HepG2 (cell line): ENCODE measurements around the gene RRP9. TPM values are rescaled to one million over a fixed set of nuclear protein-coding genes. Genes with fewer than 3 reads are reported as not detected.

Experiments
- ADNP ChIP-seq: sonication (generic); formaldehyde crosslinking; IDR thresholded peaks from 2 replicates; pipeline ENCODE4 v1.4.0; 2020; ENCODE audit warnings: missing genetic modification reagents
- AGO2 ChIP-seq: fragments of 200-400 bp; formaldehyde crosslinking; optimal IDR thresholded peaks from 2 replicates; pipeline ENCODE3; 2017; ENCODE audit warnings: mild to moderate bottlenecking, low read depth, low read length, moderate library complexity
- ATF1 ChIP-seq: IDR thresholded peaks from 2 replicates; pipeline ENCODE4 v1.6.1; 2016; ENCODE audit warnings: mild to moderate bottlenecking, control low read depth
- CEBPG ChIP-seq: IDR thresholded peaks from 2 replicates; pipeline ENCODE4 v1.6.1; 2016
- DRAP1 ChIP-seq: IDR thresholded peaks from 2 replicates; pipeline ENCODE4 v1.6.1; 2016; ENCODE audit warnings: missing genetic modification reagents, missing compliant biosample characterization
- ELF3 ChIP-seq: IDR thresholded peaks from 2 replicates; pipeline ENCODE4 v1.6.1; 2016; ENCODE audit warnings: missing genetic modification reagents, missing compliant biosample characterization
- FIP1L1 ChIP-seq: fragments of 200-400 bp; formaldehyde crosslinking; IDR thresholded peaks from 2 replicates; pipeline ENCODE4 v1.6.1; 2018; ENCODE audit warnings: low read depth, mild to moderate bottlenecking, low read length, moderate library complexity, borderline replicate concordance; ENCODE audit not compliant: insufficient read depth
- HOMEZ ChIP-seq: IDR thresholded peaks from 2 replicates; pipeline ENCODE4 v1.6.1; 2016; ENCODE audit warnings: low read depth
- HOXA3 ChIP-seq: sonication (generic); formaldehyde crosslinking; IDR thresholded peaks from 2 replicates; pipeline ENCODE4 v1.5.0; 2020; ENCODE audit warnings: missing genetic modification reagents
- MAX ChIP-seq: IDR thresholded peaks from 2 replicates; pipeline ENCODE4 v1.6.1; 2012; ENCODE audit warnings: inconsistent platforms
- MBNL3 ChIP-seq: fragments of 250-450 bp; sonication (Bioruptor Pico); conservative IDR thresholded peaks from 2 replicates; pipeline ENCODE4 v1.8.0; 2022; ENCODE audit warnings: mild to moderate bottlenecking, inconsistent platforms
- SSRP1 ChIP-seq: IDR thresholded peaks from 2 replicates; pipeline ENCODE4 v1.6.1; 2016; ENCODE audit warnings: control low read depth
- TMF1 ChIP-seq: sonication (generic); formaldehyde crosslinking; IDR thresholded peaks from 2 replicates; pipeline ENCODE4 v1.8.1; 2022; ENCODE audit warnings: low read depth, missing genetic modification reagents
- ZEB1 ChIP-seq: IDR thresholded peaks from 2 replicates; pipeline ENCODE4 v1.6.1; 2012; ENCODE audit warnings: mild to moderate bottlenecking, low read depth, inconsistent platforms; ENCODE audit not compliant: insufficient replicate concordance
- ZNF580 ChIP-seq: IDR thresholded peaks from 2 replicates; pipeline ENCODE4 v1.6.1; 2016; ENCODE audit warnings: low read depth, borderline replicate concordance
- ZNF660 ChIP-seq: sonication (generic); formaldehyde crosslinking; IDR thresholded peaks from 2 replicates; pipeline ENCODE4 v1.5.1; 2020; ENCODE audit warnings: mild to moderate bottlenecking, low read depth, missing genetic modification reagents, borderline replicate concordance
- ZNF740 ChIP-seq: sonication (generic); formaldehyde crosslinking; IDR thresholded peaks from 2 replicates; pipeline ENCODE4 v1.4.0; 2020; ENCODE audit warnings: missing genetic modification reagents
- polyA plus RNA-seq, 8 experiments: library from polyadenylated mRNA; depleted of rRNA in 3 of 8; stranded (reverse) in 7 of 8; unstranded in 1 of 8; fragments of >200 nt; fragmentation: Illumina TruSeq in 4 of 8; extraction: Trizol in 4 of 8; gene quantifications; 2 replicates each; pipeline versions ENCODE4 v1.2.1 to v1.2.3, GENCODE V29; 2011 to 2016; ENCODE audit warnings: low read depth in 4 of 8, missing spikeins in 1 of 8, mixed read lengths in 1 of 8; ENCODE audit not compliant: insufficient read depth in 1 of 8
- total RNA-seq, 5 experiments: library from RNA; depleted of rRNA; stranded (reverse); fragments of >200 nt; fragmentation: Illumina TruSeq; extraction: Trizol; gene quantifications; 2 replicates each; pipeline ENCODE4 v1.2.3, GENCODE V29; 2016; ENCODE audit warnings: low read depth in 1 of 5
- TF ChIP-seq, protein P1 (sequence below): sonication (generic); formaldehyde crosslinking; IDR thresholded peaks from 2 replicates; pipeline ENCODE4; 2020; ENCODE audit warnings: missing genetic modification reagents, mild to moderate bottlenecking, borderline replicate concordance
- TF ChIP-seq, protein P2 (sequence below): sonication (generic); formaldehyde crosslinking; IDR thresholded peaks from 2 replicates; pipeline ENCODE4 v1.5.1; 2020; ENCODE audit warnings: missing genetic modification reagents, mild to moderate bottlenecking, borderline replicate concordance

Gene RRP9
- total and polyA plus RNA-seq, 2 of the 13 experiments (the other 11 are each of a cell fraction or from before 2014, with no cell fraction given) = 14.8 to 44.0 TPM

DNA sequence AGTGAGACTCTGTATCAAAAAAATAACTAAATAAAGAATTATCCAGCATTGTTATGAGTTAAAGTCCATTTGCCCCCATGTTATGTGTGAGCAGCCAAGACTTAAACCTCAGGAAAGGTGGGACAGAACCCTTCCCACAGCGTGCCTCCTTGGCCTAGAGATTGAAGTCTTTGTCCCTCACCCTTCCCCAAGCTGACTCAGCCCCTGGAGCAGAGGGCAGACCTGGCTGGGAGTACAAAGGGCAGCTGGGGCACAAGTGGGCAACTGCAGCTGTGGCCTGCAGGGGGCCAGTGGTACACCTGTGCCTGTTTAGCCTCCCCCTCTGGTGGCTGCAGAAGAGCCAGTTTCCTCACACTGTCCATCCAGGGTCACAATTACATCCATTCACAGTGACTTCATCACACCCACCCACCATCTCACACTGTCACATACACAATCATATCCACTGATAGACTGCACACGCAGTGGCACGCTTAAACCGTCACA lies 40.7 kb upstream of the RRP9 start (continued):
- TF ChIP-seq HOMEZ (CRISPR knock-in tag) = peak; percentile 15; the same call in 1 of the 2 replicates
- TF ChIP-seq CEBPG (CRISPR knock-in tag) = peak; percentile 16; the same call in 1 of the 2 replicates
- no peak; the same call in 1 of the 2 replicates for TF ChIP-seq TMF1 (CRISPR knock-in tag)
- TF ChIP-seq ZNF740 = peak; percentile 79; the same call in 1 of the 2 replicates
- no peak for TF ChIP-seq ZNF660 (CRISPR knock-in tag)
- no peak for TF ChIP-seq FIP1L1
- peak; percentile 52; the same call in 1 of the 2 replicates for TF ChIP-seq ELF3 (CRISPR knock-in tag)
- TF ChIP-seq MBNL3 (CRISPR knock-in tag) = no peak
- TF ChIP-seq, protein P1, sequence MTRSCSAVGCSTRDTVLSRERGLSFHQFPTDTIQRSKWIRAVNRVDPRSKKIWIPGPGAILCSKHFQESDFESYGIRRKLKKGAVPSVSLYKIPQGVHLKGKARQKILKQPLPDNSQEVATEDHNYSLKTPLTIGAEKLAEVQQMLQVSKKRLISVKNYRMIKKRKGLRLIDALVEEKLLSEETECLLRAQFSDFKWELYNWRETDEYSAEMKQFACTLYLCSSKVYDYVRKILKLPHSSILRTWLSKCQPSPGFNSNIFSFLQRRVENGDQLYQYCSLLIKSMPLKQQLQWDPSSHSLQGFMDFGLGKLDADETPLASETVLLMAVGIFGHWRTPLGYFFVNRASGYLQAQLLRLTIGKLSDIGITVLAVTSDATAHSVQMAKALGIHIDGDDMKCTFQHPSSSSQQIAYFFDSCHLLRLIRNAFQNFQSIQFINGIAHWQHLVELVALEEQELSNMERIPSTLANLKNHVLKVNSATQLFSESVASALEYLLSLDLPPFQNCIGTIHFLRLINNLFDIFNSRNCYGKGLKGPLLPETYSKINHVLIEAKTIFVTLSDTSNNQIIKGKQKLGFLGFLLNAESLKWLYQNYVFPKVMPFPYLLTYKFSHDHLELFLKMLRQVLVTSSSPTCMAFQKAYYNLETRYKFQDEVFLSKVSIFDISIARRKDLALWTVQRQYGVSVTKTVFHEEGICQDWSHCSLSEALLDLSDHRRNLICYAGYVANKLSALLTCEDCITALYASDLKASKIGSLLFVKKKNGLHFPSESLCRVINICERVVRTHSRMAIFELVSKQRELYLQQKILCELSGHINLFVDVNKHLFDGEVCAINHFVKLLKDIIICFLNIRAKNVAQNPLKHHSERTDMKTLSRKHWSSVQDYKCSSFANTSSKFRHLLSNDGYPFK (CRISPR knock-in tag) = peak; percentile 81; the same call in 1 of the 2 replicates
- peak; percentile 35; the same call in 1 of the 2 replicates for TF ChIP-seq ADNP (CRISPR knock-in tag)
- TF ChIP-seq MAX = peak; percentile 79
- TF ChIP-seq ZEB1 = peak; percentile 81
- TF ChIP-seq ATF1 (CRISPR knock-in tag) = no peak
- peak; percentile 79 for TF ChIP-seq HOXA3 (CRISPR knock-in tag)
- TF ChIP-seq, protein P2, sequence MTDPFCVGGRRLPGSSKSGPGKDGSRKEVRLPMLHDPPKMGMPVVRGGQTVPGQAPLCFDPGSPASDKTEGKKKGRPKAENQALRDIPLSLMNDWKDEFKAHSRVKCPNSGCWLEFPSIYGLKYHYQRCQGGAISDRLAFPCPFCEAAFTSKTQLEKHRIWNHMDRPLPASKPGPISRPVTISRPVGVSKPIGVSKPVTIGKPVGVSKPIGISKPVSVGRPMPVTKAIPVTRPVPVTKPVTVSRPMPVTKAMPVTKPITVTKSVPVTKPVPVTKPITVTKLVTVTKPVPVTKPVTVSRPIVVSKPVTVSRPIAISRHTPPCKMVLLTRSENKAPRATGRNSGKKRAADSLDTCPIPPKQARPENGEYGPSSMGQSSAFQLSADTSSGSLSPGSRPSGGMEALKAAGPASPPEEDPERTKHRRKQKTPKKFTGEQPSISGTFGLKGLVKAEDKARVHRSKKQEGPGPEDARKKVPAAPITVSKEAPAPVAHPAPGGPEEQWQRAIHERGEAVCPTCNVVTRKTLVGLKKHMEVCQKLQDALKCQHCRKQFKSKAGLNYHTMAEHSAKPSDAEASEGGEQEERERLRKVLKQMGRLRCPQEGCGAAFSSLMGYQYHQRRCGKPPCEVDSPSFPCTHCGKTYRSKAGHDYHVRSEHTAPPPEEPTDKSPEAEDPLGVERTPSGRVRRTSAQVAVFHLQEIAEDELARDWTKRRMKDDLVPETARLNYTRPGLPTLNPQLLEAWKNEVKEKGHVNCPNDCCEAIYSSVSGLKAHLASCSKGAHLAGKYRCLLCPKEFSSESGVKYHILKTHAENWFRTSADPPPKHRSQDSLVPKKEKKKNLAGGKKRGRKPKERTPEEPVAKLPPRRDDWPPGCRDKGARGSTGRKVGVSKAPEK = no peak
- TF ChIP-seq AGO2 = no peak
- peak; percentile 88; the same call in 1 of the 2 replicates for TF ChIP-seq ZNF580 (CRISPR knock-in tag)
- TF ChIP-seq SSRP1 (CRISPR knock-in tag) = peak; percentile 84; the same call in 1 of the 2 replicates
- peak; percentile 56; the same call in 1 of the 2 replicates for TF ChIP-seq DRAP1 (CRISPR knock-in tag)
